ENCODE measurements around the gene RNPEPL1. TPM values are rescaled to one million over a fixed set of nuclear protein-coding genes. Genes with fewer than 3 reads are reported as not detected.
A peak's percentile ranks its signal among the peaks of the same experiment; 100 is the strongest.

The RNPEPL1 gene
- total RNA-seq, 1 donor from 2014 or later: 196 TPM

DNA sequence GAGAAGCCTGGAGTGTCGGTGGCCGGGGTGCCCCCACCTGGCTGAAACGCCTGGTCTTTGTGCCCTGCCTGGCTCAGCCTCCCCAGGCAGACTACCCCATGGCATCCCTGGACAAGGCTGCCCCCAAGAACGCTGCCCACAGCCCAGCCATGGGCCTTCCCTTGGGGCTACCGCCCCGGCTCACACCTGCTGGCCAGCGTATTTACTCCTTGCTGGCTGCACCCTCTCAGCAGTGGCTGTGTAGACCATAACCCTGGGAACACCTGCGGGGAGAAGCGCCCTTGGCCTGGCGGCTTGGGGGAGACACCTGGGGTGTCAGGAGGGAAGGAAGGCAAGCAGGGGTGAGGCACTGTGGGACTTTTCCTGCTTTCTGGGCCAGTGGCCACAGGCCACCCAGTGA, 35.6 kb downstream of the RNPEPL1 start:
- TF ChIP-seq, protein P1, sequence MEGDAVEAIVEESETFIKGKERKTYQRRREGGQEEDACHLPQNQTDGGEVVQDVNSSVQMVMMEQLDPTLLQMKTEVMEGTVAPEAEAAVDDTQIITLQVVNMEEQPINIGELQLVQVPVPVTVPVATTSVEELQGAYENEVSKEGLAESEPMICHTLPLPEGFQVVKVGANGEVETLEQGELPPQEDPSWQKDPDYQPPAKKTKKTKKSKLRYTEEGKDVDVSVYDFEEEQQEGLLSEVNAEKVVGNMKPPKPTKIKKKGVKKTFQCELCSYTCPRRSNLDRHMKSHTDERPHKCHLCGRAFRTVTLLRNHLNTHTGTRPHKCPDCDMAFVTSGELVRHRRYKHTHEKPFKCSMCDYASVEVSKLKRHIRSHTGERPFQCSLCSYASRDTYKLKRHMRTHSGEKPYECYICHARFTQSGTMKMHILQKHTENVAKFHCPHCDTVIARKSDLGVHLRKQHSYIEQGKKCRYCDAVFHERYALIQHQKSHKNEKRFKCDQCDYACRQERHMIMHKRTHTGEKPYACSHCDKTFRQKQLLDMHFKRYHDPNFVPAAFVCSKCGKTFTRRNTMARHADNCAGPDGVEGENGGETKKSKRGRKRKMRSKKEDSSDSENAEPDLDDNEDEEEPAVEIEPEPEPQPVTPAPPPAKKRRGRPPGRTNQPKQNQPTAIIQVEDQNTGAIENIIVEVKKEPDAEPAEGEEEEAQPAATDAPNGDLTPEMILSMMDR (IDR thresholded peaks at IDR 0.05): no peak
- Histone ChIP-seq H3K36me3 (peaks cover 3 to 8% of the 10 kb centered on the region in 2 donors), H3K4me1 (no peaks in the 10 kb centered on the region), H3K9me3 (no peaks in the 10 kb centered on the region), H3K27me3 (no peaks in the 10 kb centered on the region), H3K4me3 (no peak overlapping the region), H3K27ac (no peak overlapping the region)
- DNase-seq (ENCODE audit: low spot score in 2 of 2): peak in 1 of 2 donors; percentile 56
- intact Hi-C loops (cut with DNase I): no loop called here

DNA sequence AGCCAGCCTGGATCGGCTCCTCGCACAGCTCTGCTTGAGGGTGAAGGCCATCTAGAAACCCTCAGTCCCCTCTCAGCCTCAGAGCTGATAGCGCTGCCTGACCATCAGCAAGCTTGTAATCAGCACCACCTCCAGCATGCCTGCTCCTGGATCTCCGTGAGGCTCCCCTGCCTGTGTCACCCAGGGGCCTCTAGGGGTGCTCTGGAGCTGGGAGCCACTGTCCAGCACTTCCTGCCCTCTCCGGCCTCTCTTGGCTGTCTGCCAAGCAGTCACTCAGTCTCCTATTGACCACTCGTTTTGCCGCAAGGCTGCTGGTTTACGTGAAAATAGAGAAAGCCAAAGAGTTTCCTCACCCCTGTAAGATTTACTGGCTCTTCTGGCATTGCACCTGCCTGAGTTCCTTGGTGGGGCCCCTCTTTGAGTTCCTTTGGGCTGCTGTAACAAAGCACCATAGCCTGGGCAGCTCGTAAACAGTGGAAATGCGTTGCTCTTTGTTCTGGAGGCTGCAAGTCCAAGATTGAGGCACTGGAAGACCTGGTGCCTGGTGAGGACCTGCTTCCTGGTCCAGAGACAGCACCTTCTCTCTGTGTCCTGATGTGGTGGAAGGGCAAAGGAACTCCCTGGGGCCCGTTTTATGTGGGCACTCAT, 36.1 kb downstream of the RNPEPL1 start:
- DNase-seq (ENCODE audit: low spot score in 2 of 2): peak in 1 of 2 donors; percentile 84
- intact Hi-C loops (cut with DNase I): no loop called here

DNA sequence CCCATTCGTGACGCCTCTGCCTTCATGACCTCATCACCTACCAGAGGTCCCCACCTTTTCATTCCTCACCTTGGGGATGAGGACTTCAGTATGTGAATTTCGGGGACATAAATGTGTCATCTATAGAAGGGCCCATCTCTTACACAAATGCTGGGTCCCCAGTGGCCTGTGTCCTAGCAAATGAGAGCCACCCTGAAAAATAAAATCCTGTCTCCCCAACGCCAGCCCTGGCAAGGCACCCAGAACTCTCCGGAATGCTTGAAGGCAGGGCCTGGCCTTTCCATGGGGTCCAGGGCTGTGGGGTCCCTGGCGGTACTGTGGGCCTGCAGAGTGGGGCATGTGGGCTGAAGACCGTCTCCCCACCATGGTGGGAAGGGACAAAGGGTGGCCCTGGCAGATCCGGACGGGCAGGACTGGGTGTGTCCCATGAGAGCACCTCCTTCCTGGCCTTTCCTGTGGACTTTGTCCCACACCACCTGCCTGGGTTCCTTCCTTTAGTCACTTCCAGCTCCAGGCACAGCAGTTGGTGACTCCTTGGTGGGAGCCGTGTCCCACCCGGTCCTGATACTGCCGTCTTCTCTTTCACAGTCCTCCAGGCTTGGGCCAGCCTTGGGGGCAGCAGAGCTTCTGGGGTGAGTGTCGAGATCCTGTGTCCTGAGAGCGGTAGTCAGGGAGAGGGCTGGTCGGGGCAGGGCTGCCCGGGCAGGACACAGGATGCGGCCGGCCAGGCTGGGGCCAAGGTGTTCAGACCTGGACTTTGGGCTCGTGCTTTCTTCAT, 36.8 kb downstream of the RNPEPL1 start:
- TF ChIP-seq, protein P1 (IDR thresholded peaks at IDR 0.05): no peak
- Histone ChIP-seq H3K36me3 (no peaks in the 10 kb centered on the region), H3K9me3 (no peaks in the 10 kb centered on the region), H3K4me3 (no peak overlapping the region), H3K4me1 (no peaks in the 10 kb centered on the region), H3K27ac (no peak overlapping the region), H3K27me3 (no peaks in the 10 kb centered on the region)
- DNase-seq (ENCODE audit: low spot score in 2 of 2): peak; percentile 5 to 60
- intact Hi-C loops (cut with DNase I): no loop called here

More for the DNA sequence above, 36.1 kb downstream of the RNPEPL1 start:
- Histone ChIP-seq H3K36me3 (peaks cover 0 to 5% of the 10 kb centered on the region in 2 donors), H3K9me3 (no peaks in the 10 kb centered on the region), H3K27me3 (no peaks in the 10 kb centered on the region), H3K4me3 (no peak overlapping the region), H3K27ac (no peak overlapping the region), H3K4me1 (no peaks in the 10 kb centered on the region)
- TF ChIP-seq, protein P1 (IDR thresholded peaks at IDR 0.05): peak in 2 of 3 experiments; percentile 52 to 58

DNA sequence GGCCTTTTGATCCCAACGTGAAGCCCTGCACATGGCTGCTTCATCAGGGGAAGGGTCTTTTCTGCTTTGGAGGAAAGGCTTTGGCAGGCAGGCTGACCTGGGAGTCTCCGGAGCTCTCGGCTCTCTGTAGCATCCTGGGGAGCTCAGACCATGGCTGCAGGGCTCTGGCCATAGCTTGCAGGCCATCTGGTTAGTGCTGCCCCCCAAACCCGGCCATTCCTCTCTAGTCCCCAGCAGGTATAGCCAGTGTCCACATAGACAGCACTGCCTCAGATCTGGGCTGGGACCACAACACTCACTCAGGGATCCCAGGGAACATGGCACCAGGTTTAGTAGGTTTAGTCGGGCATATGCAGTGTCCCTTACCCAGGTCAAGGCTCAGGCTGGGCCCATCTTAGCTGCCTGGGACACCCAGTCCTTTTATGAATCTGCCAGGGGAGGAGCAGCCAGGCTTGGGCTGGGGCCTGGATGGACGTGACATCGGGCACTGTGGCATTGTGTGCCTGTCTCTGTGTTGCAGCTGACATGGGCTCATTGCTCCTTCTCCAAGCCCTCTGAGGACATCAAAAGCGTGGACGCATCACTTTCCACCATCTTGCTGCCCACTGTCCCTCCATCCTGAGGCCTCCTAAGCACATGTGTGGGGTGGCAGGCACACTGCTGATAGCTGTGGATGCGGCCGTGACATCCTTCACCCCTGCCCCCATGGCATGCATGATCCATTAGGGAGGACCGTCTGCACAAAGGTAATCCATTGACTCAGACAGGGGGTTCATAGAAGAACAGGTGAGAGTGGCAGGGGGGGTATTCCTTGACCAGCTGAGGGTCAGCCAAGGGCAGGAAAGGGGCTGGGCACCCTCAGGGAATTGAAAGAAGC, 37.8 kb downstream of the RNPEPL1 start:
- Histone ChIP-seq H3K4me1 (no peaks in the 10 kb centered on the region), H3K36me3 (no peaks in the 10 kb centered on the region), H3K9me3 (no peaks in the 10 kb centered on the region), H3K27ac (no peak overlapping the region), H3K27me3 (no peaks in the 10 kb centered on the region), H3K4me3 (no peak overlapping the region)
- intact Hi-C loops (cut with DNase I): no loop called here
- TF ChIP-seq, protein P1 (IDR thresholded peaks at IDR 0.05): no peak
- peak; percentile 6 to 52 for DNase-seq (ENCODE audit: low spot score in 2 of 2)

DNA sequence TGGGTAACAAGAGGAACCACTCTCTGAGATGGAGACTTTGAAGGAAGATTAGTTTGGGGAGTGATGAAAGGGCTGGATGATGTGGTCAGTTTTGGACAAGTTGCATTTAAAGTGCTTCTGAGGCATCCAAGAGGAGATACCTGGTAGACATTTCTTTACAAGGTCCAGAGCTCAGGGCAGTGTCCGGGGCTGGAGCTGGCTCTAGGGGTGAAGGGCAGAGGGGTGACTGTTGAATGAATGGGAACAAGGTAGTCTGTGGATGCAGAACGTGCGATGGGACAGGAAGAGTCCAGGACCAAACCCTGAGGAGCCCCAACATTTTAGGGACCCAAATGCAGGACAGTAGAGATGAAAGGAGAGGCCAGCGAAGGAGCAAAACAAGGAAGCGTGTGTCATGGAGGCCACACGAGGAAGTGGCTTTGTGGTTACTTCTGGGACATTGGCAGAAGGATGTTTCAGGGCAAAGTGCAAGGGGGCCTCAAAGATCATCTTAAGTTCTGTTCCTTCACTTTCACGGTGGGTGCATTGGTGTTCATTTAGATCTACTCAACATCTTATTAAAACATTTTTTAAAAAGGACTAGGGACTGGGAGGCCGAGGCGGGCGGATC, 43.4 kb downstream of the RNPEPL1 start:
- Histone ChIP-seq H3K4me1 (no peaks in the 10 kb centered on the region), H3K27me3 (no peaks in the 10 kb centered on the region), H3K27ac (no peak overlapping the region), H3K36me3 (no peaks in the 10 kb centered on the region), H3K4me3 (no peak overlapping the region), H3K9me3 (no peaks in the 10 kb centered on the region)
- intact Hi-C loops (cut with DNase I): no loop called here
- TF ChIP-seq, protein P1 (IDR thresholded peaks at IDR 0.05): no peak
- DNase-seq (ENCODE audit: low spot score in 2 of 2): peak; percentile 8 to 31

Data from ascending aorta (tissue), 2 donors.